Activated T-cell treated with anti-CD3 and anti-CD28 coated beads, Interleukin-2, amount 50 U/mL, for 48 hours (primary cell): ENCODE data around the gene OSCP1.
A peak's percentile ranks its signal among the peaks of the same experiment; 100 is the strongest.
"Not testable (repeated sequence)": the region's sequence is repeated elsewhere in the genome, so short reads cannot be mapped to it uniquely, and the experiment has no call there.

Experiments
- DNase-seq, 2 experiments: peaks; one replicate each; pipeline ENCODE4 v3.0.0-alpha.2; 2020

OSCP1 gene

GRCh38 chr1:36450270-36450918, at the start of gene OSCP1:
TSS of gene OSCP1 (minus strand) at chr1:36450451. CDS start at chr1:36450369, 82 bp downstream.
- peak; percentile 89 to 90 for DNase-seq

- no peak for DNase-seq
Observed at GRCh38 chr1:36497207-36497606, 47.0 kb upstream of the OSCP1 start.

- DNase-seq, result no peak
Observed at GRCh38 chr1:36494971-36495370, 44.7 kb upstream of the OSCP1 start.

GRCh38 chr1:36493524-36493923, 43.3 kb upstream of the OSCP1 start:
- no peak for DNase-seq

GRCh38 chr1:36492491-36492890, 42.2 kb upstream of the OSCP1 start:
- DNase-seq, result no peak

- not testable (repeated sequence) for DNase-seq
Observed at GRCh38 chr1:36489258-36490051, 39.2 kb upstream of the OSCP1 start.

- DNase-seq, result no peak
Observed at GRCh38 chr1:36487906-36488305, 37.7 kb upstream of the OSCP1 start.

- DNase-seq, result not testable (repeated sequence)
Observed at GRCh38 chr1:36487336-36487725, 37.1 kb upstream of the OSCP1 start.

- DNase-seq, result no peak
Observed at GRCh38 chr1:36486439-36487335, 36.4 kb upstream of the OSCP1 start.

GRCh38 chr1:36486093-36486438, 35.8 kb upstream of the OSCP1 start:
- no peak for DNase-seq

- no peak for DNase-seq
Observed at GRCh38 chr1:36484099-36484498, 33.8 kb upstream of the OSCP1 start.

GRCh38 chr1:36482724-36483388, 32.6 kb upstream of the OSCP1 start, which contains the start of gene CSF3R:
TSS of gene CSF3R (minus strand) at chr1:36482913. CDS start at chr1:36479496, 3,417 bp downstream.
- DNase-seq, result no peak

GRCh38 chr1:36481771-36482723, 31.8 kb upstream of the OSCP1 start:
- DNase-seq, result no peak

GRCh38 chr1:36481091-36481490, 30.8 kb upstream of the OSCP1 start:
- no peak for DNase-seq

- DNase-seq, result no peak
Observed at GRCh38 chr1:36480161-36480560, 29.9 kb upstream of the OSCP1 start.

- no peak for DNase-seq
Observed at GRCh38 chr1:36479505-36480051, 29.3 kb upstream of the OSCP1 start.

GRCh38 chr1:36477615-36478014, 27.4 kb upstream of the OSCP1 start:
- not testable (repeated sequence) for DNase-seq

GRCh38 chr1:36476945-36477344, 26.7 kb upstream of the OSCP1 start:
- DNase-seq, result no peak

GRCh38 chr1:36475910-36476604, 25.8 kb upstream of the OSCP1 start:
- DNase-seq, result no peak

GRCh38 chr1:36475341-36475740, 25.1 kb upstream of the OSCP1 start:
- no peak for DNase-seq

- no peak for DNase-seq
Observed at GRCh38 chr1:36472656-36473055, 22.4 kb upstream of the OSCP1 start.
